Cardiac muscle cell (in vitro differentiated cells and primary cell): ENCODE results near the gene BMI1. TPM values are rescaled to one million over a fixed set of nuclear protein-coding genes. Genes with fewer than 3 reads are reported as not detected.

ENCODE experiments used
- DNase-seq, 2 donors: peaks; one replicate each; pipeline versions ENCODE4 v3.0.0 to v3.0.0-alpha.2; 2010 to 2017; ENCODE audit warnings: low read depth in 1 of 2, low spot score in 1 of 2
- H3K27ac ChIP-seq: fragments of 200-600 bp; sonication (generic); 2 replicates; pipeline ENCODE4 v1.5.1; 2016
- H3K27me3 ChIP-seq: fragments of 200-600 bp; sonication (generic); 2 replicates; pipeline ENCODE4 v1.6.0; 2016; ENCODE audit warnings: control low read depth
- H3K36me3 ChIP-seq: fragments of 200-600 bp; sonication (generic); 2 replicates; pipeline ENCODE4 v1.5.1; 2016; ENCODE audit warnings: control low read depth
- H3K4me1 ChIP-seq: fragments of 200-600 bp; sonication (generic); 2 replicates; pipeline ENCODE4 v1.8.1; 2017; ENCODE audit warnings: low read depth, mild to moderate bottlenecking, mixed run types
- H3K4me3 ChIP-seq: fragments of 200-600 bp; sonication (generic); 2 replicates; pipeline ENCODE4 v1.5.1; 2016; ENCODE audit warnings: mild to moderate bottlenecking
- H3K9me3 ChIP-seq: fragments of 200-600 bp; sonication (generic); 2 replicates; pipeline ENCODE4 v1.5.1; 2017; ENCODE audit warnings: low read depth, mild to moderate bottlenecking, control low read depth
- polyA plus RNA-seq: library from polyadenylated mRNA; unstranded; fragments of >200 nt; fragmentation: Nextera tagmentation; extraction: Ambion mirVana; gene quantifications from 2 replicates; pipeline ENCODE4 v1.2.1, GENCODE V29; 2016
- total RNA-seq: library from RNA; depleted of rRNA; stranded (reverse); fragments of >200 nt; gene quantifications from 2 replicates; pipeline ENCODE4 v1.2.3, GENCODE V29; 2016
- TF ChIP-seq, protein P1 (sequence below): IDR thresholded peaks from 2 replicates; pipeline ENCODE4 v1.5.1; 2012; ENCODE audit warnings: low read depth, mild to moderate bottlenecking, low read length

BMI1 gene
- total RNA-seq, result 16.7 and 17.3 TPM in 2 replicates
- polyA plus RNA-seq, result 10.4 and 12.9 TPM in 2 replicates

DNA sequence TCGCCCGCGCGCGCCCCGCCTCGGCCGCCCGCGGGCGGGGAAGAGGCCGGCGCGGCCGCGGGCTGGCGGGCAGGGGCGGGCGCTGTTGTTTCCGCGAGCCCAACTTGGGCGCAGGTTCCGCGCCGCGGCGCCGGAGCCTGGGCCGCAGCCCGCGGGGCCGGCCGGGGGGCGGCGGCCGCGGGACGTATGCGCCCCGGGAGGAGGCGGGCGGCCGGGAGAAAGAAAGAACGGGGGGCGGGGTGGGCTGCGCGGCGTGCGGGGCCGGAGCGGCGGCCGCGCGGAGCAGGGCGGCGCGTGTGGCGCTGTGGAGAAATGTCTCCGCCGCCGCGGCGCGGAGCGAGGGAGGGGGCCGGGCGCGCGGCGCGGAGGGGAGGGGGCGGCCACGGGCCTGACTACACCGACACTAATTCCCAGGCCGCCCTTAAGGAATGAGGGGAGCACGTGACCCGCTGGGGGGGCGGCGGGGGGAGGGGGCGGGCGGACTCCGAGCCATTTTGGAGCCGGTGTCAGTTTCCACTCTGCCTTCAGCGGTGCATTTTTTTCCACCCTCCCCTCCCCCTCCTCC is at the start of gene BMI1:
Gene BMI1 (plus strand): TSS at position 509 of the 565 bp plus-strand sequence. CDS start 5,351 bp downstream, outside the sequence.
- Histone ChIP-seq H3K4me1 (peaks cover 20% of the 10 kb centered on the region), H3K27ac (peak within 1 kb of the TSS; percentile 57), H3K9me3 (no peaks in the 10 kb centered on the region), H3K4me3 (peak within 1 kb of the TSS; percentile 86), H3K36me3 (no peaks in the 10 kb centered on the region), H3K27me3 (peaks cover 68% of the 10 kb centered on the region)
- TF ChIP-seq, protein P1, sequence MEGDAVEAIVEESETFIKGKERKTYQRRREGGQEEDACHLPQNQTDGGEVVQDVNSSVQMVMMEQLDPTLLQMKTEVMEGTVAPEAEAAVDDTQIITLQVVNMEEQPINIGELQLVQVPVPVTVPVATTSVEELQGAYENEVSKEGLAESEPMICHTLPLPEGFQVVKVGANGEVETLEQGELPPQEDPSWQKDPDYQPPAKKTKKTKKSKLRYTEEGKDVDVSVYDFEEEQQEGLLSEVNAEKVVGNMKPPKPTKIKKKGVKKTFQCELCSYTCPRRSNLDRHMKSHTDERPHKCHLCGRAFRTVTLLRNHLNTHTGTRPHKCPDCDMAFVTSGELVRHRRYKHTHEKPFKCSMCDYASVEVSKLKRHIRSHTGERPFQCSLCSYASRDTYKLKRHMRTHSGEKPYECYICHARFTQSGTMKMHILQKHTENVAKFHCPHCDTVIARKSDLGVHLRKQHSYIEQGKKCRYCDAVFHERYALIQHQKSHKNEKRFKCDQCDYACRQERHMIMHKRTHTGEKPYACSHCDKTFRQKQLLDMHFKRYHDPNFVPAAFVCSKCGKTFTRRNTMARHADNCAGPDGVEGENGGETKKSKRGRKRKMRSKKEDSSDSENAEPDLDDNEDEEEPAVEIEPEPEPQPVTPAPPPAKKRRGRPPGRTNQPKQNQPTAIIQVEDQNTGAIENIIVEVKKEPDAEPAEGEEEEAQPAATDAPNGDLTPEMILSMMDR, result no peak
- DNase-seq, result peak; percentile 87 to 89

DNA sequence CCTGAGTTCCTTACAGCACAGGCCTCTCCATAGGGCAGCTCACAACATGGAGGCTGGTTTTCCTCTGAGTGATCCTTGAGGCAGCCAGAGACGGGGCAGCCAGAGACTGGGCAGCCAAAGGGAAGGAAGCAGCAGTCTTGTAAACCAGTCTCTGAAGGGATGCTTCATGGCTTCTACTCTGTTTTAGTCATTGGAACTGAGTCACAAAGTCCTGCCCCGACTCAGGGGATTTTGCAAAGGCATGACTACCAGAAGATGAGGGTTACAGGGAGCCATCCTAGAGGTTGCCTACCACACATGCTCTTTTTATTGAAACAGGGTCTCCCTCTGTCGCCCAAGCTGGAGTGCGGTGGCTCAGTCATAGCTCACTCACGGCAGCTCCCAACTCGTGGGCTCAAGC is 49.1 kb upstream of the BMI1 start:
- Histone ChIP-seq H3K27me3 (no peaks in the 10 kb centered on the region), H3K4me1 (no peaks in the 10 kb centered on the region), H3K27ac (no peak overlapping the region), H3K4me3 (no peak overlapping the region), H3K9me3 (no peaks in the 10 kb centered on the region), H3K36me3 (no peaks in the 10 kb centered on the region)
- DNase-seq, result no peak
- TF ChIP-seq, protein P1, result no peak

DNA sequence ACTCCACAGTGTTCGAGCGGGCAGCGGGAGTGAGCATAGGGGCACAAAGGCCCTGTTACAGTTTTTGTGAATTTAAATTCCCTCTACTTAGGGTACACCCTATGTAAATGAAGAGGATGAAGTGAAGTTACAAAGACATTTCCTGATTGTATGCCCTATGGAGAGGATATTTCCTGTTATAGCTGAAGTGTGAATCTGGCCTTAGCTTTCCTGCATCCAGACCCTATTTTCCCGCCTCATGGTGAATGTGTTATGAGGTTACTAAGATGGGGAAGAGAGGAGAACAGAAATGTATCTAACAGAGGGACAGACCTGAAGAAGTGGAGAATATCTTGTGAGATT is 42.5 kb upstream of the BMI1 start:
- Histone ChIP-seq H3K36me3 (no peaks in the 10 kb centered on the region), H3K27ac (no peak overlapping the region), H3K9me3 (no peaks in the 10 kb centered on the region), H3K4me1 (no peaks in the 10 kb centered on the region), H3K4me3 (no peak overlapping the region), H3K27me3 (no peaks in the 10 kb centered on the region)
- no peak for DNase-seq
- TF ChIP-seq, protein P1, result no peak

DNA sequence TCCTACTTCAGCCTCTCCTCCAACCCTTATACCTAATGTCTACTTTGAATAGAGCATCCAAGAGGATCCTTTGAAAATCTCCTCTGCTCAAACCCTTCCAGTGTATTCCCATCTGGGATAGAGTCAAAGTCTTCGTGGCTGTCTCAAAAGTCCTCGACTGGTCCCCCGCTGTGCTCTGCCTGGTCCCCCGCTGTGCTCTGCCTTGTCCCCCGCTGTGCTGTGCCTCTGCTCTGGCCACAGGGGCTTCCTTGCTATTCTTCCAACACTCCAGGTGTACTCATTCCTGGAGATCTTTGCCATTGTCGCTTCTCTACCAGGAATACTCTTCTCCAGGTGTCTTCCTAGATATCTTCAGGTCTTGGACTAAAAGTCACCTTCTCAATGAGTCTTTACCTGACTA is 40.8 kb upstream of the BMI1 start:
- no peaks in the 10 kb centered on the region for H3K4me1 ChIP-seq
- TF ChIP-seq, protein P1, result no peak
- H3K27me3 ChIP-seq, result no peaks in the 10 kb centered on the region
- H3K27ac ChIP-seq, result no peak overlapping the region
- H3K9me3 ChIP-seq, result no peaks in the 10 kb centered on the region
- H3K4me3 ChIP-seq, result no peak overlapping the region
- no peak for DNase-seq
- no peaks in the 10 kb centered on the region for H3K36me3 ChIP-seq

DNA sequence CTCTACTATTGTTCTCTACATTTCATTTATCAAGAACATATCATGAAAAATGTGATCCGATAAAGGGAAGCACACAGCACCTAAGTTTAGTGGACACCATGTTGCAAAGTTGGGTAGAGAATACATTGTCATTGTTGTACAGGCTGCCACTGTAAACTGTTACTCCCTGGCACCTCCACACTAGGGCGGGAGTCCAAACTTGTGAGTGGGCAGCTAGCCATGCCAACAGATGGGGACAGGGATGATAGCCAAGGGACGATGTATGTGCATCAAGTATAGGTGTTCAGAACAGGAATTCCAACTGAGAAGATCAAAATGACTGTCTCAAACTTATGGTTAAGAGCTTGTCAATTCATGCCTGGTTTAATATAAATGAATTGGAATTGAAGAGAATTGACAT is 35.8 kb upstream of the BMI1 start:
- no peak overlapping the region for H3K27ac ChIP-seq
- TF ChIP-seq, protein P1, result no peak
- no peaks in the 10 kb centered on the region for H3K4me1 ChIP-seq
- DNase-seq, result no peak
- no peaks in the 10 kb centered on the region for H3K36me3 ChIP-seq
- H3K4me3 ChIP-seq, result no peak overlapping the region
- no peaks in the 10 kb centered on the region for H3K9me3 ChIP-seq
- no peaks in the 10 kb centered on the region for H3K27me3 ChIP-seq
